HG02870 (cell line): ENCODE data around the gene TTLL12.

Source experiments
- ATAC-seq: cut with Tn5 transposase; IDR thresholded peaks from one replicate; pipeline ENCODE4 v1.9.1; 2021; ENCODE audit warnings: mild to moderate bottlenecking, moderate library complexity; ENCODE audit not compliant: unreplicated experiment

The TTLL12 gene

GRCh38 chr22:43174941-43175531 lies 11.9 kb downstream of the TTLL12 start:
- no peak for ATAC-seq

- ATAC-seq = no peak
These were observed 12.8 kb downstream of the TTLL12 start for GRCh38 chr22:43173976-43174720.

- ATAC-seq = no peak
These were observed 13.4 kb downstream of the TTLL12 start for GRCh38 chr22:43173566-43173965.

GRCh38 chr22:43172191-43172590 lies 14.7 kb downstream of the TTLL12 start:
- no peak for ATAC-seq

GRCh38 chr22:43171607-43172006 lies 15.3 kb downstream of the TTLL12 start:
- ATAC-seq = no peak

GRCh38 chr22:43171019-43171491 lies 15.9 kb downstream of the TTLL12 start:
- ATAC-seq = no peak

- ATAC-seq = no peak
These were observed 16.8 kb downstream of the TTLL12 start for GRCh38 chr22:43170131-43170480.

GRCh38 chr22:43169310-43170130 lies 17.4 kb downstream of the TTLL12 start:
- no peak for ATAC-seq

- no peak for ATAC-seq
These were observed 18.2 kb downstream of the TTLL12 start for GRCh38 chr22:43168471-43169309.

- ATAC-seq = no peak
These were observed 19.8 kb downstream of the TTLL12 start for GRCh38 chr22:43167001-43167589.

- ATAC-seq = no peak
These were observed 20.6 kb downstream of the TTLL12 start for GRCh38 chr22:43166132-43166930.

- ATAC-seq = no peak
These were observed 22.3 kb downstream of the TTLL12 start for GRCh38 chr22:43164636-43165035.

- no peak for ATAC-seq
These were observed 23.6 kb downstream of the TTLL12 start for GRCh38 chr22:43163241-43163795.

GRCh38 chr22:43162412-43163150 lies 24.4 kb downstream of the TTLL12 start:
- no peak for ATAC-seq

- no peak for ATAC-seq
These were observed 26.3 kb downstream of the TTLL12 start for GRCh38 chr22:43160497-43161126.

GRCh38 chr22:43159484-43160178 lies 27.3 kb downstream of the TTLL12 start:
- ATAC-seq = no peak

GRCh38 chr22:43158778-43159483 lies 28.0 kb downstream of the TTLL12 start:
- no peak for ATAC-seq
